Astrocyte of the spinal cord (primary cell): ENCODE measurements around the gene CEMIP2.

Source experiments
- DNase-seq: peaks from one replicate; pipeline ENCODE4 v3.0.0; 2011; ENCODE audit warnings: low read depth, low spot score
- H3K4me3 ChIP-seq: 2 replicates; pipeline ENCODE4 v1.5.1; 2011; ENCODE audit warnings: low read depth, mild to moderate bottlenecking, low read length, moderate library complexity
- CTCF ChIP-seq: IDR thresholded peaks from 2 replicates; pipeline ENCODE4 v1.5.1; 2012; ENCODE audit warnings: low read depth, mild to moderate bottlenecking, low read length, inconsistent platforms
- in situ Hi-C: cut with HindIII; loops from 2 replicates; pipeline ENCODE4 v1.10.0; 2017; ENCODE audit warnings: low sequenced_read_pairs

Gene CEMIP2

GRCh38 chr9:71765693-71766092 is 2.6 kb downstream of the CEMIP2 start:
- in situ Hi-C loops, result no loop called here
- no peak overlapping the region for H3K4me3 ChIP-seq
- no peak for TF ChIP-seq CTCF
- DNase-seq, result no peak

GRCh38 chr9:71764891-71765290 is 3.4 kb downstream of the CEMIP2 start:
- no peak overlapping the region for H3K4me3 ChIP-seq
- no peak for TF ChIP-seq CTCF
- DNase-seq, result no peak
- in situ Hi-C loops, result no loop called here

GRCh38 chr9:71764463-71764862 is 3.9 kb downstream of the CEMIP2 start:
- in situ Hi-C loops, result no loop called here
- TF ChIP-seq CTCF, result no peak
- DNase-seq, result no peak
- no peak overlapping the region for H3K4me3 ChIP-seq

- no peak overlapping the region for H3K4me3 ChIP-seq
- in situ Hi-C loops, result no loop called here
- no peak for TF ChIP-seq CTCF
- peak; percentile 58 for DNase-seq
These were observed 4.5 kb downstream of the CEMIP2 start for GRCh38 chr9:71763832-71764231.

- no peak overlapping the region for H3K4me3 ChIP-seq
- TF ChIP-seq CTCF, result no peak
- peak; percentile 65 for DNase-seq
- in situ Hi-C loops, result no loop called here
These were observed 5.2 kb downstream of the CEMIP2 start for GRCh38 chr9:71762900-71763653.

- TF ChIP-seq CTCF, result no peak
- in situ Hi-C loops, result no loop called here
- DNase-seq, result no peak
- H3K4me3 ChIP-seq, result no peak overlapping the region
These were observed 6.4 kb downstream of the CEMIP2 start for GRCh38 chr9:71761938-71762353.
